ENCODE measurements around the gene HPS4. TPM values are rescaled to one million over a fixed set of nuclear protein-coding genes. Genes with fewer than 3 reads are reported as not detected.

HPS4 gene
- total RNA-seq, 4 donors from 2014 or later, result 46.5 to 152 (median 62.9) TPM

DNA sequence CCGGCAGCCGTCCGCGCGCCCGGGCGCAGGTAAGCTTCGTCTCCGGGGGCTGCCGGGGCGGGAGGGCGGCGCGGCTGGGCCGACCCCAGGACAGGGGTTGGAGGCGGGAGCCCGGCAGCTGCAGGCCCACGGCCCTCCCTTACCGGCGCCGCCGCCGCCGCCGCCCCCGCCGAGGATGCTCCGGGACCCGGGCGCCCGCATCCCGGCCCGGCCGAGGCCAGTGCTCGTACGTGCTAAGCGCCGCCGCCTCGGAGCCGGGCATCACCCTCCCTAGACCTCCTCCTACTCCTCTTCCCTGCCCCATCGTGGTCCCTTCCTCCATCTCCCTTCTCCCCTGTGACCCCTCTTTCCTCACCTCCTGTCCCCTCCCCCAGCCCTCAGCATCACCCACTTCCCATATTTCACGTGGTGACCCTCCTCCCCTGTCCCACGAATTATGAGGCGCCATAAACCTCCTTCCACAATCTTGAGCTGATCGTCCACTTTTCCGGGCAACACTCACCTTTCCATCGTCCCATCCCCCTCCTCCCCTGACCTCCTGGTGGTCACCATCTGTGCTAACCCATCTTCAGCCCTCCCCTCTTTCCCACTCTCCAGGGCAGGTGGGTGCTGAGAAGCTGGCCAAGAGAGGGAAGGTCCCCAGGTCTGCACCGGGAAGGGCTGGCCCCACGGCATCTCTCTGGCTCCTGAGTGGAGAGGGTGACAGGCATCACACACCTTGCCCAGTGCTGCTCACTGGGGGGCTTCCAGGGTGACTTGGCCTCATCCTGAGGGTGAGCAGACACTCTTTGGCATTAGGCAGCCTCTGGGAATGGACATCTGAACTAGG is 53.9 kb downstream of the HPS4 start:
- Histone ChIP-seq H3K9me3 (no peaks in the 10 kb centered on the region), H3K4me1 (peaks cover 15% of the 10 kb centered on the region), H3K36me3 (no peaks in the 10 kb centered on the region), H3K4me3 (peak overlapping the region; percentile 55), H3K27me3 (no peaks in the 10 kb centered on the region), H3K27ac (no peak overlapping the region)
- 20% methylated on average over 22 of the region's 50 CpGs for WGBS
- no peak for DNase-seq (ENCODE audit: low spot score in 2 of 2)
- no peak for TF ChIP-seq CTCF (IDR thresholded peaks at IDR 0.05)
- TF ChIP-seq POLR2AphosphoS5 (IDR thresholded peaks at IDR 0.05), result no peak
- TF ChIP-seq EP300 (IDR thresholded peaks at IDR 0.05), result no peak
- no peak for TF ChIP-seq POLR2A (IDR thresholded peaks at IDR 0.05)

DNA sequence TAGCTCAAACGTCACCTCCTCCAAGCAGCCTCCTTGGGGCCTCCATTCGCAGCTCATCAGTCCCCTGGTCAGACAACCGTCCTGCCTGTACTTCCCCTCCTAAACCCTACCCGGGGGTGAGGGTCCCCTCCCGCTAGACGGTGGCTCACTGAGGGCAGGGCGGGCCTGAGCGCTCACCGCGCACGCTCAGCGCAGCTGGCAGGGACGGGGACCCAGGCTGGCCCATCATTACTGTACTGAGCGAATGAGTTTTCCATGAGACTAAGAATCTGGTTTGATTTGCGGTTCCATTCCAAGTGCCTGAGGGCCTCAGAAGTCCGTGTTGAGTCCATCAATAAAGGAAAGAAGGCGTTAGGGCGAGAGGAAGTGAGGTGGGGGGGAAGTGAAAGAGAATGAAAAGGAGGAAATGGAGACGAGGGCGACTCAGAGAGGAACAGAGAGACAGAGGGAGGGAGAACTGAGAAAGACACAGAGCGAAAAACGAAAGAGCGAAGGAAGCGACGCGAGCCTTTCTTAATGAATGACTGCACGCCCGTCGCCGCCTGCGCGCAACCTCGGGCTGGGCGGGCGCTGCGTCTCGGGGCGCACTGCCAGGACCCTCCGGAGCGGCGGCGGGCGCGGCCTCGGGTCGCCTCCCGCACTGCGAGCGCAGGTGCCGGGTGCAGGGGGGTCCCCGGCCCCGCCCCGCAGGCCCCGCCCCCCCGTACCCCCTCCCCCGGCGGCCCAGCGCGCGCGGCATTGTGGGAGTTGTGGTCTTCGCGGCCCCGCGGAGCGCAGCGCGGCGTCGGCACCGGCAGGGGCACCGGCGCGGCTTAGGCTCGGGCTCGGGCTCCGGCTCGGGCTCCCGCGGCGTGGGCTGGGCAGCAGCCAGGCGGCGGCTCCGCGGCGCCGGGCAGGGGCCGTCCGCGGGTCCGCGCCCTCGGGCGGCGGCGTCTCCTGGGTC is 54.8 kb downstream of the HPS4 start, which contains the start of gene ASPHD2:
Gene ASPHD2 (plus strand): TSS at position 746 of the 943 bp plus-strand sequence. CDS start 4,356 bp downstream, outside the sequence.
- peak in 1 of 2 donors; percentile 69 for DNase-seq (ENCODE audit: low spot score in 2 of 2)
- WGBS, result under 1% methylated on average over 37 of the region's 96 CpGs
- Histone ChIP-seq H3K9me3 (no peaks in the 10 kb centered on the region), H3K27ac (peak within 1 kb of the TSS; percentile 77), H3K27me3 (no peaks in the 10 kb centered on the region), H3K4me3 (peak within 1 kb of the TSS; percentile 55), H3K4me1 (peaks cover 15% of the 10 kb centered on the region), H3K36me3 (no peaks in the 10 kb centered on the region)
- TF ChIP-seq POLR2AphosphoS5 (IDR thresholded peaks at IDR 0.05) (no peak), CTCF (IDR thresholded peaks at IDR 0.05) (no peak), EP300 (IDR thresholded peaks at IDR 0.05) (no peak), POLR2A (IDR thresholded peaks at IDR 0.05) (no peak)

DNA sequence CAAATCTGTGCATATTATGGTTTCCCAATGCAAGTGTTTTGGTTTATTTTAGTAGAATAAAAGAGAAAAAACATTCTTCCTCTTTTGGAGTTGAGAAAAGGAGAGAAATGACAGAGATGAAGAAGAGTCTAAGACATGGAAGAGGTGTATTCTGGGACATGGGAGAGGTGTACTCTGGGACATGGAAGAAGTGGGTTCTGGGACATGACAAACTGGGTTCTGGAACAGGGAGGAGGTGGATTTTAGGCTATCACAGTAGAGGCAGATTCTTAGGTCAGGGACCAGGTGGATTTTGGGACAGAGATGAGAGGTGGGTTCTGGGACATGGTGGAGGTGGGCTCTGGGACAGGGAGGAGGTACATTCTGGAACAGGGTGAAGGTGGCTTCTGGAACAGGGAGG is 56.7 kb downstream of the HPS4 start:
- no peak overlapping the region for H3K27ac ChIP-seq
- no peaks in the 10 kb centered on the region for H3K36me3 ChIP-seq
- H3K27me3 ChIP-seq, result no peaks in the 10 kb centered on the region
- peaks cover 7% of the 10 kb centered on the region for H3K9me3 ChIP-seq
- TF ChIP-seq EP300 (IDR thresholded peaks at IDR 0.05) (no peak), POLR2A (IDR thresholded peaks at IDR 0.05) (no peak), POLR2AphosphoS5 (IDR thresholded peaks at IDR 0.05) (no peak), CTCF (IDR thresholded peaks at IDR 0.05) (no peak)
- no peak overlapping the region for H3K4me3 ChIP-seq
- no peak for DNase-seq (ENCODE audit: low spot score in 2 of 2)
- H3K4me1 ChIP-seq, result peaks cover 15% of the 10 kb centered on the region

DNA sequence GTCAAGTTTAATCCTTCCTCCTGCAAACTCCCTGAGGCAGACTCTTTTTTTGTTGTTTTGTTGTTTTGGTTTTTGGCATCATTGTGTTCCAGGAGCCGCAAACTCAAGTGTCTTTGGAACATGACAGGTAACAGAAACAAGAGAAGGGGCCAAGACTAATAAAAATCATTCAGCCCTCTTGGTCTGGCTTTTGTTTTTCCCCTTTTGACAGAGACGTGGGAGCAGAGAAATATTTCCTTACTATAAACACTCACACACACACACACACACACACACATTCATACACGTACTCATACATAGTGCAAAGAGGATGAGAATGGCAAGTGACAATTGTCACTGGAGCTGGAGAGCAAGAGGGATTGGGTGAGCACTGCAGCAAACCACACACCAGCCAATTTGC is 65.0 kb downstream of the HPS4 start:
- WGBS, result 41% methylated on average over 3 of the region's 3 CpGs
- DNase-seq (ENCODE audit: low spot score in 2 of 2), result no peak
- Histone ChIP-seq H3K9me3 (peaks cover 7% of the 10 kb centered on the region), H3K27ac (no peak overlapping the region), H3K4me1 (peaks cover 20% of the 10 kb centered on the region), H3K27me3 (peaks cover 1% of the 10 kb centered on the region), H3K4me3 (no peak overlapping the region), H3K36me3 (no peaks in the 10 kb centered on the region)
- TF ChIP-seq CTCF (IDR thresholded peaks at IDR 0.05) (no peak), POLR2A (IDR thresholded peaks at IDR 0.05) (no peak), EP300 (IDR thresholded peaks at IDR 0.05) (no peak), POLR2AphosphoS5 (IDR thresholded peaks at IDR 0.05) (no peak)

DNA sequence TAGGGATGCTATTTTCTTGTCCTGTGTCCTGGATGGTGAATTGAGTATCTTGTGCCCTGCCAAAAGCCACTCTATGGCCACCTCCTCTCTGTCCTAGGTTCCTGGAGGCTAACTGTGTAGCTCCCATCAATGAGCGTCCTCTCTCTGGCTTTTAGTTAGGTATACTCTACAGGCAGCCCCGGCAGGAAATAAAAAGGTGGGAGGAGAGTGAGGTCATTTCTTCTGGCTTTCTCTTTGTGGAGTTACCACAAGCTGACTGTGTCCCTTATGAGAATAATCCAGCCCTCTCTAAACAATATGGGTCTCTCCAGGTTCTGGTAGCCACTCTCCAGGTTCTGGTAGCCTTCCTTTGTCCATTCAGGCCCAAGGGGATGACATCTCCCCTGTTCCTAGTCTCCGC is 66.2 kb downstream of the HPS4 start:
- WGBS, result 66% methylated on average over 3 of the region's 3 CpGs
- H3K4me1 ChIP-seq, result peaks cover 20% of the 10 kb centered on the region
- H3K4me3 ChIP-seq, result no peak overlapping the region
- no peak for DNase-seq (ENCODE audit: low spot score in 2 of 2)
- no peaks in the 10 kb centered on the region for H3K9me3 ChIP-seq
- no peaks in the 10 kb centered on the region for H3K36me3 ChIP-seq
- H3K27me3 ChIP-seq, result peaks cover 6% of the 10 kb centered on the region
- TF ChIP-seq POLR2A (IDR thresholded peaks at IDR 0.05), result no peak
- no peak for TF ChIP-seq EP300 (IDR thresholded peaks at IDR 0.05)
- no peak for TF ChIP-seq CTCF (IDR thresholded peaks at IDR 0.05)
- no peak for TF ChIP-seq POLR2AphosphoS5 (IDR thresholded peaks at IDR 0.05)
- H3K27ac ChIP-seq, result no peak overlapping the region
